GM12892 (cell line): ENCODE data around the gene MAML3.

Source experiments
- POLR2A ChIP-seq: IDR thresholded peaks from 2 replicates; pipeline ENCODE4 v1.6.1; 2011; ENCODE audit warnings: low read depth, low read length, control low read depth
- POLR2AphosphoS5 ChIP-seq: IDR thresholded peaks from 2 replicates; pipeline ENCODE4 v1.6.1; 2011; ENCODE audit warnings: low read depth, low read length, control low read depth
- TAF1 ChIP-seq: IDR thresholded peaks from 2 replicates; pipeline ENCODE4 v1.6.1; 2011; ENCODE audit warnings: low read depth, mild to moderate bottlenecking, control low read depth, low read length, borderline replicate concordance

DNA sequence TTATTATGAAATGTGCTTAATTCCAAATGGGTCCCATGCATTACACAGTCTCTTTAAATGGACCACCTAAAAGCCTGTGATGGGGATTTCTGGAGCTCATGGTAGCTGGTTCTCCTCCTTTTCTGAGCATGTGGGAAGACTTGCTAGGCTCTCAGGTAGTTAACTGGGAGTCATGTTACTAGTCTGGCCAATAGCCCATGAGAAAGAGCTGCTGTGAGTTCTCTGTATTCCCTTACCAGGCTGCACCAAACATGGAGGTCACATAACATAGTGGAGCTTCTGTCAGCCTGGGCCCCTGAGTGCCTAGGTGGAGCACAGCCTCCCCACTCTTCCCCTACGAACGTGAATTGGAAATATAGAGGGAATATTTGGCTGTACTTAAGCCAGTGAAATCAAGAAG is 198.4 kb downstream of the MAML3 start:
- TF ChIP-seq POLR2AphosphoS5, result no peak
- TF ChIP-seq POLR2A, result no peak
- no peak for TF ChIP-seq TAF1
